Liver (tissue), 3 donors: ENCODE data around the gene PREP.

Experiments
- FOXA1 ChIP-seq: IDR thresholded peaks from 2 replicates; pipeline ENCODE4 v1.6.1; 2016; ENCODE audit warnings: antibody characterized with exemption
- GABPA ChIP-seq, 2 donors: IDR thresholded peaks in 1 of 2; conservative IDR thresholded peaks in 1 of 2; 2 replicates each; pipeline ENCODE4 v1.6.1; 2016; ENCODE audit warnings: antibody characterized with exemption in 2 of 2, mild to moderate bottlenecking in 1 of 2, moderate library complexity in 1 of 2
- HNF4G ChIP-seq: IDR thresholded peaks from 2 replicates; pipeline ENCODE4 v1.6.1; 2016; ENCODE audit warnings: antibody characterized with exemption
- NR2F2 ChIP-seq: IDR thresholded peaks from 2 replicates; pipeline ENCODE4 v1.6.1; 2016; ENCODE audit warnings: antibody characterized with exemption
- RXRA ChIP-seq, 2 donors: IDR thresholded peaks; 2 replicates each; pipeline ENCODE4 v1.6.1; 2017 to 2018; ENCODE audit warnings: antibody characterized with exemption in 2 of 2, mild to moderate bottlenecking in 1 of 2
- TAF1 ChIP-seq: conservative IDR thresholded peaks from 2 replicates; pipeline ENCODE4 v1.6.1; 2016; ENCODE audit warnings: antibody characterized with exemption, mild to moderate bottlenecking
- YY1 ChIP-seq: IDR thresholded peaks from 2 replicates; pipeline ENCODE4 v1.6.1; 2016; ENCODE audit warnings: antibody characterized with exemption, mild to moderate bottlenecking
- TF ChIP-seq, protein P1 (sequence below): fragments of 150-350 bp; IDR thresholded peaks from 2 replicates; pipeline ENCODE4 v1.5.1; 2017; ENCODE audit warnings: improper control_type of control experiment, low read depth, low read length; ENCODE audit not compliant: missing input control
- TF ChIP-seq, protein P2 (sequence below): IDR thresholded peaks from 2 replicates; pipeline ENCODE4 v1.6.1; 2016; ENCODE audit warnings: antibody characterized with exemption
- TF ChIP-seq, protein P3 (sequence below): IDR thresholded peaks from 2 replicates; pipeline ENCODE4 v1.6.1; 2016; ENCODE audit warnings: antibody characterized with exemption, mild to moderate bottlenecking
- TF ChIP-seq, protein P4 (sequence below): IDR thresholded peaks from 2 replicates; pipeline ENCODE4 v1.6.1; 2016; ENCODE audit warnings: antibody characterized with exemption
- TF ChIP-seq, protein P5 (sequence below): IDR thresholded peaks from 2 replicates; pipeline ENCODE4 v1.6.1; 2016; ENCODE audit warnings: antibody characterized with exemption
- donor health status: healthy.
- donor health status: healthy.

DNA sequence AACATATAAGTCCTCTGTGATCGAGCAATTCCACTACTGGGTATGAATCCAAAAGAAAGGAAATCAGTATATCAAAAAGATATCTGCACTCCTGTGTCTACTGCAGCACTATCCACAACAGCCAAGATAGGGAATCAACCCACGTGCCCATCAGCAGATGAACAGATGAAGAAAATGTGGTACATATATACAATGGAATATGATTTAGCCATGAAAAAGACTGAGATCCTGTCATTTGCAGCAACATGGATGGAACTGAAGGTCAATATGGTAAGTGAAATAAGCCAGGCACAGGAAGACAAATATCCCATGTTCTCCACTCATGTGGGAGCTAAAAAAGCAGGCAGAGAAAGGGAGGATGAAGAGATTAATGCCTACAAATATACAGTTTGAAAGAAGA, 127.3 kb downstream of the PREP start:
- TF ChIP-seq, protein P1, sequence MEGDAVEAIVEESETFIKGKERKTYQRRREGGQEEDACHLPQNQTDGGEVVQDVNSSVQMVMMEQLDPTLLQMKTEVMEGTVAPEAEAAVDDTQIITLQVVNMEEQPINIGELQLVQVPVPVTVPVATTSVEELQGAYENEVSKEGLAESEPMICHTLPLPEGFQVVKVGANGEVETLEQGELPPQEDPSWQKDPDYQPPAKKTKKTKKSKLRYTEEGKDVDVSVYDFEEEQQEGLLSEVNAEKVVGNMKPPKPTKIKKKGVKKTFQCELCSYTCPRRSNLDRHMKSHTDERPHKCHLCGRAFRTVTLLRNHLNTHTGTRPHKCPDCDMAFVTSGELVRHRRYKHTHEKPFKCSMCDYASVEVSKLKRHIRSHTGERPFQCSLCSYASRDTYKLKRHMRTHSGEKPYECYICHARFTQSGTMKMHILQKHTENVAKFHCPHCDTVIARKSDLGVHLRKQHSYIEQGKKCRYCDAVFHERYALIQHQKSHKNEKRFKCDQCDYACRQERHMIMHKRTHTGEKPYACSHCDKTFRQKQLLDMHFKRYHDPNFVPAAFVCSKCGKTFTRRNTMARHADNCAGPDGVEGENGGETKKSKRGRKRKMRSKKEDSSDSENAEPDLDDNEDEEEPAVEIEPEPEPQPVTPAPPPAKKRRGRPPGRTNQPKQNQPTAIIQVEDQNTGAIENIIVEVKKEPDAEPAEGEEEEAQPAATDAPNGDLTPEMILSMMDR = no peak
- TF ChIP-seq TAF1 (no peak), HNF4G (no peak), RXRA (IDR thresholded peaks at IDR 0.05) (no peak), FOXA1 (no peak), YY1 (no peak), GABPA (IDR thresholded peaks at IDR 0.05 in 1 of 2, conservative IDR thresholded peaks at IDR 0.05 in 1 of 2) (no peak), NR2F2 (no peak)
- TF ChIP-seq, protein P2, sequence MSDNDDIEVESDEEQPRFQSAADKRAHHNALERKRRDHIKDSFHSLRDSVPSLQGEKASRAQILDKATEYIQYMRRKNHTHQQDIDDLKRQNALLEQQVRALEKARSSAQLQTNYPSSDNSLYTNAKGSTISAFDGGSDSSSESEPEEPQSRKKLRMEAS = no peak
- TF ChIP-seq, protein P3, sequence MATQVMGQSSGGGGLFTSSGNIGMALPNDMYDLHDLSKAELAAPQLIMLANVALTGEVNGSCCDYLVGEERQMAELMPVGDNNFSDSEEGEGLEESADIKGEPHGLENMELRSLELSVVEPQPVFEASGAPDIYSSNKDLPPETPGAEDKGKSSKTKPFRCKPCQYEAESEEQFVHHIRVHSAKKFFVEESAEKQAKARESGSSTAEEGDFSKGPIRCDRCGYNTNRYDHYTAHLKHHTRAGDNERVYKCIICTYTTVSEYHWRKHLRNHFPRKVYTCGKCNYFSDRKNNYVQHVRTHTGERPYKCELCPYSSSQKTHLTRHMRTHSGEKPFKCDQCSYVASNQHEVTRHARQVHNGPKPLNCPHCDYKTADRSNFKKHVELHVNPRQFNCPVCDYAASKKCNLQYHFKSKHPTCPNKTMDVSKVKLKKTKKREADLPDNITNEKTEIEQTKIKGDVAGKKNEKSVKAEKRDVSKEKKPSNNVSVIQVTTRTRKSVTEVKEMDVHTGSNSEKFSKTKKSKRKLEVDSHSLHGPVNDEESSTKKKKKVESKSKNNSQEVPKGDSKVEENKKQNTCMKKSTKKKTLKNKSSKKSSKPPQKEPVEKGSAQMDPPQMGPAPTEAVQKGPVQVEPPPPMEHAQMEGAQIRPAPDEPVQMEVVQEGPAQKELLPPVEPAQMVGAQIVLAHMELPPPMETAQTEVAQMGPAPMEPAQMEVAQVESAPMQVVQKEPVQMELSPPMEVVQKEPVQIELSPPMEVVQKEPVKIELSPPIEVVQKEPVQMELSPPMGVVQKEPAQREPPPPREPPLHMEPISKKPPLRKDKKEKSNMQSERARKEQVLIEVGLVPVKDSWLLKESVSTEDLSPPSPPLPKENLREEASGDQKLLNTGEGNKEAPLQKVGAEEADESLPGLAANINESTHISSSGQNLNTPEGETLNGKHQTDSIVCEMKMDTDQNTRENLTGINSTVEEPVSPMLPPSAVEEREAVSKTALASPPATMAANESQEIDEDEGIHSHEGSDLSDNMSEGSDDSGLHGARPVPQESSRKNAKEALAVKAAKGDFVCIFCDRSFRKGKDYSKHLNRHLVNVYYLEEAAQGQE = no peak
- TF ChIP-seq, protein P4, sequence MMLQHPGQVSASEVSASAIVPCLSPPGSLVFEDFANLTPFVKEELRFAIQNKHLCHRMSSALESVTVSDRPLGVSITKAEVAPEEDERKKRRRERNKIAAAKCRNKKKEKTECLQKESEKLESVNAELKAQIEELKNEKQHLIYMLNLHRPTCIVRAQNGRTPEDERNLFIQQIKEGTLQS = no peak
- TF ChIP-seq, protein P5, sequence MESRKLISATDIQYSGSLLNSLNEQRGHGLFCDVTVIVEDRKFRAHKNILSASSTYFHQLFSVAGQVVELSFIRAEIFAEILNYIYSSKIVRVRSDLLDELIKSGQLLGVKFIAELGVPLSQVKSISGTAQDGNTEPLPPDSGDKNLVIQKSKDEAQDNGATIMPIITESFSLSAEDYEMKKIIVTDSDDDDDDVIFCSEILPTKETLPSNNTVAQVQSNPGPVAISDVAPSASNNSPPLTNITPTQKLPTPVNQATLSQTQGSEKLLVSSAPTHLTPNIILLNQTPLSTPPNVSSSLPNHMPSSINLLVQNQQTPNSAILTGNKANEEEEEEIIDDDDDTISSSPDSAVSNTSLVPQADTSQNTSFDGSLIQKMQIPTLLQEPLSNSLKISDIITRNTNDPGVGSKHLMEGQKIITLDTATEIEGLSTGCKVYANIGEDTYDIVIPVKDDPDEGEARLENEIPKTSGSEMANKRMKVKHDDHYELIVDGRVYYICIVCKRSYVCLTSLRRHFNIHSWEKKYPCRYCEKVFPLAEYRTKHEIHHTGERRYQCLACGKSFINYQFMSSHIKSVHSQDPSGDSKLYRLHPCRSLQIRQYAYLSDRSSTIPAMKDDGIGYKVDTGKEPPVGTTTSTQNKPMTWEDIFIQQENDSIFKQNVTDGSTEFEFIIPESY = no peak
